Naive thymus-derived CD4-positive, alpha-beta T cell (primary cell): ENCODE results near the gene DSTN. TPM values are rescaled to one million over a fixed set of nuclear protein-coding genes. Genes with fewer than 3 reads are reported as not detected.
A peak's percentile ranks its signal among the peaks of the same experiment; 100 is the strongest.

Experiments
- ATAC-seq: fragments of 150-1000 bp; cut with Tn5 transposase; 2 replicates; pipeline ENCODE4 v1.10.0; 2021; ENCODE audit warnings: mild to moderate bottlenecking, moderate library complexity
- CTCF ChIA-PET: fragments of 350-600 bp; sonication (Branson Sonifier 250); formaldehyde crosslinking; loops from one replicate; lab custom pipeline; 2021; ENCODE audit warnings: antibody characterized with exemption; lab: Charles Lee
- POLR2A ChIA-PET: fragments of 350-600 bp; sonication (Branson Sonifier 250); formaldehyde crosslinking; loops from one replicate; lab custom pipeline; 2021; ENCODE audit warnings: antibody characterized with exemption, inconsistent platforms; lab: Charles Lee
- DNase-seq, 9 donors: peaks; one replicate each; pipeline versions ENCODE4 v3.0.0 to v3.0.0-alpha.2; 2020 to 2022; ENCODE audit warnings: mixed read lengths in 1 of 9
- H3K27ac ChIP-seq: one replicate; pipeline ENCODE4 v1.7.0; 2013; ENCODE audit warnings: mild to moderate bottlenecking, low read depth, low read length, moderate library complexity
- H3K27me3 ChIP-seq, 2 donors: one replicate each; pipeline ENCODE4 v1.7.0; 2013; ENCODE audit warnings: low read length in 2 of 2, mild to moderate bottlenecking in 2 of 2, moderate library complexity in 2 of 2; ENCODE audit not compliant: control insufficient read depth in 2 of 2, insufficient read depth in 2 of 2
- H3K36me3 ChIP-seq, 3 experiments: 1 replicate in 2 of 3; 2 replicates in 1 of 3; pipeline ENCODE4 v1.7.0; 2013; ENCODE audit warnings: low read length in 3 of 3, mild to moderate bottlenecking in 3 of 3, moderate library complexity in 1 of 3; ENCODE audit not compliant: insufficient read depth in 3 of 3, control insufficient read depth in 2 of 3
- H3K4me1 ChIP-seq, 2 donors: one replicate each; pipeline ENCODE4 v1.7.0; 2013; ENCODE audit warnings: low read length in 2 of 2, mild to moderate bottlenecking in 2 of 2, moderate library complexity in 1 of 2; ENCODE audit not compliant: control insufficient read depth in 2 of 2, insufficient read depth in 2 of 2
- H3K4me3 ChIP-seq: 2 replicates; pipeline ENCODE4 v1.7.0; 2013; ENCODE audit warnings: mild to moderate bottlenecking, low read length
- H3K9me3 ChIP-seq, 3 experiments: 1 replicate in 2 of 3; 2 replicates in 1 of 3; pipeline ENCODE4 v1.7.0; 2013; ENCODE audit warnings: low read length in 3 of 3; ENCODE audit not compliant: control insufficient read depth in 2 of 3
- H3K27ac Mint-ChIP-seq, 9 donors: one replicate each; pipeline ENCODE4 v1.8.0; 2020 to 2022; ENCODE audit warnings: mixed read lengths in 9 of 9, mild to moderate bottlenecking in 8 of 9, moderate library complexity in 5 of 9, inconsistent platforms in 2 of 9
- H3K27me3 Mint-ChIP-seq, 5 donors: one replicate each; pipeline ENCODE4 v1.8.0; 2021 to 2022; ENCODE audit warnings: mixed read lengths in 5 of 5, mild to moderate bottlenecking in 1 of 5
- H3K36me3 Mint-ChIP-seq, 5 donors: one replicate each; pipeline ENCODE4 v1.8.0; 2020 to 2022; ENCODE audit warnings: mixed read lengths in 5 of 5, mild to moderate bottlenecking in 3 of 5, inconsistent platforms in 1 of 5
- H3K4me1 Mint-ChIP-seq, 7 donors: one replicate each; pipeline ENCODE4 v1.8.0; 2020 to 2022; ENCODE audit warnings: mixed read lengths in 7 of 7, mild to moderate bottlenecking in 3 of 7, inconsistent platforms in 1 of 7
- H3K4me3 Mint-ChIP-seq, 10 donors: one replicate each; pipeline ENCODE4 v1.8.0; 2020 to 2022; ENCODE audit warnings: mild to moderate bottlenecking in 10 of 10, mixed read lengths in 10 of 10, moderate library complexity in 6 of 10, inconsistent platforms in 2 of 10
- H3K9me3 Mint-ChIP-seq, 11 donors: one replicate each; pipeline ENCODE4 v1.8.0; 2020 to 2022; ENCODE audit warnings: mixed read lengths in 11 of 11, mild to moderate bottlenecking in 4 of 11, inconsistent platforms in 1 of 11, moderate library complexity in 1 of 11
- intact Hi-C, 2 donors: fragments of 100-400 bp; cut with micrococcal nuclease; formaldehyde crosslinking; loops; one replicate each; pipeline ENCODE4 v1.15.1; 2023
- polyA plus RNA-seq, 2 donors: library from polyadenylated mRNA; unstranded; fragments of 300-500 nt; fragmentation: Illumina TruSeq; gene quantifications; one replicate each; pipeline ENCODE4 v1.2.3, GENCODE V29; 2021
- total RNA-seq, 6 experiments: library from RNA in 5 of 6; stranded (reverse) in 5 of 6; gene quantifications; 1 replicate in 5 of 6; 2 replicates in 1 of 6; pipeline ENCODE4 v1.2.3 and lab custom pipeline; 2021 to 2026

Gene DSTN
- total and polyA plus RNA-seq, 7 experiments from 2014 or later, result 28.7 to 113 (median 38.7) TPM

- ChIA-PET CTCF (no interaction called here), POLR2A (no interaction called here)
- ATAC-seq, result no peak
- no peaks in the 10 kb centered on the region for H3K9me3 ChIP-seq
- H3K27ac ChIP-seq, result no peak overlapping the region
- Mint-ChIP-seq H3K4me1 (peaks cover 4 to 17% (median 10%) of the 10 kb centered on the region in 7 donors), H3K27ac (no peak overlapping the region), H3K36me3 (peaks cover 0 to 2% (median 0%) of the 10 kb centered on the region in 5 donors), H3K4me3 (no peak overlapping the region), H3K27me3 (no peaks in the 10 kb centered on the region), H3K9me3 (no peaks in the 10 kb centered on the region)
- H3K36me3 ChIP-seq, result no peaks in the 10 kb centered on the region
- H3K4me1 ChIP-seq, result no peaks in the 10 kb centered on the region
- intact Hi-C loops, result no loop called here
- no peak for DNase-seq
- no peaks in the 10 kb centered on the region for H3K27me3 ChIP-seq
- H3K4me3 ChIP-seq, result no peak overlapping the region
Observed at GRCh38 chr20:17651129-17651759, 81.4 kb downstream of the DSTN start.

DNA sequence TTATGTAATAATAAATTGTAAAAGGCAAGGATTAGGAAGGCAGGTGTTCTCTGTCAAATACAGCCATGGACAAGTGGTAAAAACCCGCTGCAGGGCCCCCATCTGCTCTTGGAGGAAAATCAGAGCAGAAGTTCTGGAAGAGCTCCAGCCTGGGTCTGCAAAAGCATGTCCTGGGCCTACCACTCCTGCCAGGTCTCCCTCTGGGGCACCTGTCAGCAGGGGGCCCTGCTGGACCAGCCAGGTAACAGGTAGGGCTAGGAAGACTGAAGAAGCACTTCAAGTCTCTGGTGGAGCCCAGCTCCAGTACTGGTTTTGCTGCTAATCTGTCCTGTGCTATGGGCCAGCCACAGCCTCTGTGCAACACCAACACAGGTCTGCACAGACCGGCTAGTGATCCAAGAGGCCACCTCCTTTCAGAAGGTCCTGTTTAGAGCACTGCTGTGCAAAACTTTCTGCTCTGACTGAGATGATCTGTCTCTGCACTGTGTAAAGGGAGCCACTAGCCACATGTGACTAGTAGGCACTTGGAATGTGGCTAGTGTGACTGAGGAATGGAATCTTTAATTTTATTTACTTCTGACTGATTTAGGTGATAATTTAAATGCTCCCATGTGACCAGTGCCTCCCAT is 82.0 kb downstream of the DSTN start:
- no peaks in the 10 kb centered on the region for H3K4me1 ChIP-seq
- H3K27ac Mint-ChIP-seq, result no peak overlapping the region
- no peak for DNase-seq
- H3K9me3 ChIP-seq, result no peaks in the 10 kb centered on the region
- no peaks in the 10 kb centered on the region for H3K27me3 Mint-ChIP-seq
- H3K4me3 Mint-ChIP-seq, result no peak overlapping the region
- intact Hi-C loops, result no loop called here
- POLR2A ChIA-PET, result no interaction called here
- no peak for ATAC-seq
- no peaks in the 10 kb centered on the region for H3K27me3 ChIP-seq
- H3K27ac ChIP-seq, result no peak overlapping the region
- CTCF ChIA-PET, result no interaction called here
- H3K36me3 Mint-ChIP-seq, result peaks cover 0 to 8% (median 2%) of the 10 kb centered on the region in 5 donors
- H3K9me3 Mint-ChIP-seq, result no peaks in the 10 kb centered on the region
- no peak overlapping the region for H3K4me3 ChIP-seq
- no peaks in the 10 kb centered on the region for H3K36me3 ChIP-seq
- H3K4me1 Mint-ChIP-seq, result peaks cover 6 to 19% (median 9%) of the 10 kb centered on the region in 7 donors

DNA sequence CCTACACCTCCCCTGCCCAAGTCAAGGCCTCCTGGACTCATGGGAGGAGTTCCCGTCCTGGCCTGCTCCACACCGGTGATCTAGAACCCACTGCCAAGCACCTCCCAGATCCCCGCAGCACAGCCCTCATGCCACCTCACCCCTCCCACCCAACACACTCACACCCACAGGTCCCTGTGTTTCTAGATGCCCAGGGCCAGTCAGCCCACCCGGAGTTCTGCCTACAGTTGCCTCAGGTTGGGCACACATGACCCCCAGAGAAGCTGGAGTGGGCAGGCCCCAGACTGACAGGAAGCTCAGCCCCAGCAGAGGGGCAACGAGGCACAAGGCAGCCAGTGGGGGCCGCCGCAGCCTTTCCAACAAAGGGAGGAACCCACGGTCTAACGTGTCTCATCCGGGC is 82.5 kb downstream of the DSTN start:
- H3K27ac Mint-ChIP-seq, result no peak overlapping the region
- H3K36me3 ChIP-seq, result no peaks in the 10 kb centered on the region
- H3K9me3 Mint-ChIP-seq, result no peaks in the 10 kb centered on the region
- POLR2A ChIA-PET, result no interaction called here
- no peak overlapping the region for H3K4me3 ChIP-seq
- DNase-seq (no peak), ATAC-seq (no peak)
- no peaks in the 10 kb centered on the region for H3K27me3 Mint-ChIP-seq
- H3K4me1 ChIP-seq, result no peaks in the 10 kb centered on the region
- peaks cover 5 to 19% (median 9%) of the 10 kb centered on the region in 7 donors for H3K4me1 Mint-ChIP-seq
- H3K36me3 Mint-ChIP-seq, result peaks cover 0 to 13% (median 7%) of the 10 kb centered on the region in 5 donors
- no peak overlapping the region for H3K4me3 Mint-ChIP-seq
- H3K9me3 ChIP-seq, result no peaks in the 10 kb centered on the region
- CTCF ChIA-PET, result interaction anchor here (0.9 kb wide), 1 partner anchor 10 kb away, joined by 3 read pairs; no protein-coding TSS in a partner anchor
- intact Hi-C loops, result no loop called here
- H3K27me3 ChIP-seq, result no peaks in the 10 kb centered on the region
- no peak overlapping the region for H3K27ac ChIP-seq

- intact Hi-C loops, result no loop called here
- POLR2A ChIA-PET, result no interaction called here
- CTCF ChIA-PET, result interaction anchor here (0.7 kb wide), 1 partner anchor 107 kb away, joined by 3 read pairs; no protein-coding TSS in a partner anchor
Observed at GRCh38 chr20:17653835-17654648, 84.2 kb downstream of the DSTN start.

GRCh38 chr20:17654649-17655285 is 84.9 kb downstream of the DSTN start:
- ChIA-PET POLR2A (no interaction called here), CTCF (no interaction called here)
- peaks cover 0 to 30% (median 26%) of the 10 kb centered on the region in 5 donors for H3K36me3 Mint-ChIP-seq
- H3K4me1 Mint-ChIP-seq, result peaks cover 0 to 21% (median 4%) of the 10 kb centered on the region in 7 donors
- DNase-seq (no peak), ATAC-seq (no peak)
- Histone ChIP-seq H3K36me3 (peaks cover 0 to 8% (median 7%) of the 10 kb centered on the region in 3 experiments), H3K27me3 (no peaks in the 10 kb centered on the region), H3K27ac (no peak overlapping the region), H3K4me1 (no peaks in the 10 kb centered on the region), H3K4me3 (no peak overlapping the region), H3K9me3 (no peaks in the 10 kb centered on the region)
- no peaks in the 10 kb centered on the region for H3K27me3 Mint-ChIP-seq
- intact Hi-C loops, result loop anchor here in 1 of 2 donors (1.0 kb wide), 1 partner anchor 342 kb away; no protein-coding TSS in a partner anchor
- peaks cover 0 to 8% (median 0%) of the 10 kb centered on the region in 11 donors for H3K9me3 Mint-ChIP-seq
- H3K27ac Mint-ChIP-seq, result peak overlapping the region in 1 of 9 donors; percentile 7
- no peak overlapping the region for H3K4me3 Mint-ChIP-seq

More at GRCh38 chr20:17653835-17654648, 84.2 kb downstream of the DSTN start:
- Histone ChIP-seq H3K4me1 (no peaks in the 10 kb centered on the region), H3K27ac (no peak overlapping the region), H3K4me3 (no peak overlapping the region), H3K36me3 (peaks cover 0 to 7% (median 5%) of the 10 kb centered on the region in 3 experiments), H3K9me3 (no peaks in the 10 kb centered on the region), H3K27me3 (no peaks in the 10 kb centered on the region)
- Mint-ChIP-seq H3K27me3 (no peaks in the 10 kb centered on the region), H3K36me3 (peaks cover 0 to 28% (median 22%) of the 10 kb centered on the region in 5 donors), H3K27ac (peak overlapping the region in 2 of 9 donors; percentile 7 to 16), H3K4me3 (no peak overlapping the region), H3K4me1 (peaks cover 4 to 23% (median 8%) of the 10 kb centered on the region in 7 donors), H3K9me3 (peaks cover 0 to 8% (median 0%) of the 10 kb centered on the region in 11 donors)
- ATAC-seq (no peak), DNase-seq (no peak)

DNA sequence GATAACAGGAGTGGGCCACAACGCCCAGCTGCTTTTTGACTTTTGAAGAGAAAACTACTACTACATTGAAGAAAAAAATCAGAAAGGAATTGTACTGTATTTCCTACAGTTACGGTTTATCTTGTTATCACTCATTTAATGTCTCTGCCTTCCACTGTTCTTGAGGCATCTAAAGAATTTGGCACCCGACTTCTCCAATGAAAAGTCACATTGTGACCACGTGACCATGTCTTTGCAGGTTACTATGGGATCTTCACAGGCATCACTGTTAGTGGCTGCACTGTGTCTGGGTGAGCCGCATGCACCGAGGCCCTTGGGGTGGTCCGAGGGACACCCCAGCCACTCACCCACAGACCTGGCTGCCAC is 85.4 kb downstream of the DSTN start:
- Mint-ChIP-seq H3K4me1 (peaks cover 0 to 21% (median 5%) of the 10 kb centered on the region in 7 donors), H3K27ac (no peak overlapping the region), H3K9me3 (peaks cover 0 to 8% (median 0%) of the 10 kb centered on the region in 11 donors), H3K36me3 (peaks cover 3 to 35% (median 30%) of the 10 kb centered on the region in 5 donors), H3K27me3 (no peaks in the 10 kb centered on the region), H3K4me3 (no peak overlapping the region)
- Histone ChIP-seq H3K36me3 (peaks cover 0 to 12% (median 7%) of the 10 kb centered on the region in 3 experiments), H3K27me3 (no peaks in the 10 kb centered on the region), H3K4me1 (no peaks in the 10 kb centered on the region), H3K9me3 (no peaks in the 10 kb centered on the region), H3K27ac (no peak overlapping the region), H3K4me3 (no peak overlapping the region)
- intact Hi-C loops, result loop anchor here in 1 of 2 donors (1.0 kb wide), 1 partner anchor 341 kb away; no protein-coding TSS in a partner anchor
- ChIA-PET CTCF (interaction anchor here (0.9 kb wide), 1 partner anchor 12 kb away, joined by 3 read pairs; no protein-coding TSS in a partner anchor), POLR2A (no interaction called here)
- ATAC-seq (no peak), DNase-seq (no peak)
